ENCODE results near the gene TM7SF2. TPM values are rescaled to one million over a fixed set of nuclear protein-coding genes. Genes with fewer than 3 reads are reported as not detected.
A peak's percentile ranks its signal among the peaks of the same experiment; 100 is the strongest.
"Not testable (repeated sequence)": the region's sequence is repeated elsewhere in the genome, so short reads cannot be mapped to it uniquely, and the experiment has no call there.

Gene TM7SF2
- total RNA-seq, 1 donor from 2014 or later: 8.4 TPM

GRCh38 chr11:65134240-65134951 is 22.7 kb downstream of the TM7SF2 start, which contains the start of gene SYVN1:
Gene SYVN1 (minus strand): TSS chr11:65134519. CDS start chr11:65133601, 918 bp downstream.
- Histone ChIP-seq H3K36me3 (ENCODE audit: control insufficient read depth in 3 of 3, insufficient read depth in 3 of 3, low read length in 3 of 3) (peaks cover 35 to 39% (median 37%) of the 10 kb centered on the region in 3 donors), H3K27ac (ENCODE audit: low read depth, low read length) (peak within 1 kb of the TSS; percentile 100), H3K9me3 (ENCODE audit: control insufficient read depth in 3 of 3, low read length in 3 of 3) (no peaks in the 10 kb centered on the region), H3K9ac (ENCODE audit: low read depth in 1 of 3, low read length in 3 of 3) (peak within 1 kb of the TSS; percentile 99 to 100 (median 99)), H3K4me1 (ENCODE audit: control insufficient read depth in 3 of 3, insufficient read depth in 3 of 3, low read length in 3 of 3) (peaks cover 35 to 57% (median 35%) of the 10 kb centered on the region in 3 donors), H3K4me3 (ENCODE audit: low read length in 3 of 3) (peak within 1 kb of the TSS; percentile 93 to 98 (median 94)), H3K27me3 (ENCODE audit: control insufficient read depth in 3 of 3, insufficient read depth in 3 of 3, low read length in 3 of 3) (no peaks in the 10 kb centered on the region)

DNA sequence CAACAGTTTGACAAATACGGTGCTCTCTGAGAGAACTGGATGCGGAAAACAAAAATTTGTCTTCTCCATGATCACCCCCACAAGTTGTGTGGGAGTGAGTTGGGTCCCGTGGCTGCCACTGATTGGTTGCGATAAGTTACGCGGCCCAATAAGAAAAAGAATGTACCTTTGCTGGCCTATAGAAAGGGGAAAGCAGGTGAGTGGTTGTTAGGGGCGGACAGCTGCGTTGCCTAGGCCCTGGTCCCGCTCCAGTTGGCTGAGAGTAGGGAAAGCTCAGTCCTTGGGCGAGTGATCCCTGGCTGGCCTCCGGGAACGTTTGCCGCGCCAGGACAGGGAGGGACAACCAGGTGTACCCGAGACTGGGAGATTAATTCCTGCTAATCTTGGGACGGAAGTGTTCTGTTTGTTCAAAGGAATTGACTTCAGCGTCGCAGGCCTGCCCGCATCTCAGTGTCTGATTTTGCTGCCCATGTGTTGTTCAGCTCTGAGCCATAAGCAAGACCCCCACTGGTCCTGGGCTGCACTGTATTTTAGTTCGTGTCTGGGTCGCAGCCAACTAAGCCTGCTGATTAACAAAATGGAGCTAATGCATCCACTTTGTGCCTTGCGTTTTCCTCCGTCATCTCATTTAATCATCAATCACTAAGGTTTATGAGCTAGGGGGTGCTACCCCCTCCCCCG is 23.4 kb downstream of the TM7SF2 start:
- H3K36me3 ChIP-seq (ENCODE audit: control insufficient read depth in 3 of 3, insufficient read depth in 3 of 3, low read length in 3 of 3): peaks cover 28 to 33% (median 30%) of the 10 kb centered on the region in 3 donors
- H3K4me1 ChIP-seq (ENCODE audit: control insufficient read depth in 3 of 3, insufficient read depth in 3 of 3, low read length in 3 of 3): peaks cover 35 to 55% (median 35%) of the 10 kb centered on the region in 3 donors
- H3K9me3 ChIP-seq (ENCODE audit: control insufficient read depth in 3 of 3, low read length in 3 of 3): no peaks in the 10 kb centered on the region
- H3K27ac ChIP-seq (ENCODE audit: low read depth, low read length): peak overlapping the region; percentile 100
- H3K27me3 ChIP-seq (ENCODE audit: control insufficient read depth in 3 of 3, insufficient read depth in 3 of 3, low read length in 3 of 3): no peaks in the 10 kb centered on the region
- peak overlapping the region; percentile 99 to 100 (median 99) for H3K9ac ChIP-seq (ENCODE audit: low read depth in 1 of 3, low read length in 3 of 3)
- H3K4me3 ChIP-seq (ENCODE audit: low read length in 3 of 3): peak overlapping the region; percentile 93 to 98 (median 94)

- H3K9ac ChIP-seq (ENCODE audit: low read depth in 1 of 3, low read length in 3 of 3): peak overlapping the region; percentile 99 to 100 (median 99)
- H3K27me3 ChIP-seq (ENCODE audit: control insufficient read depth in 3 of 3, insufficient read depth in 3 of 3, low read length in 3 of 3): no peaks in the 10 kb centered on the region
Observed at GRCh38 chr11:65135633-65136145, 24.0 kb downstream of the TM7SF2 start.

DNA sequence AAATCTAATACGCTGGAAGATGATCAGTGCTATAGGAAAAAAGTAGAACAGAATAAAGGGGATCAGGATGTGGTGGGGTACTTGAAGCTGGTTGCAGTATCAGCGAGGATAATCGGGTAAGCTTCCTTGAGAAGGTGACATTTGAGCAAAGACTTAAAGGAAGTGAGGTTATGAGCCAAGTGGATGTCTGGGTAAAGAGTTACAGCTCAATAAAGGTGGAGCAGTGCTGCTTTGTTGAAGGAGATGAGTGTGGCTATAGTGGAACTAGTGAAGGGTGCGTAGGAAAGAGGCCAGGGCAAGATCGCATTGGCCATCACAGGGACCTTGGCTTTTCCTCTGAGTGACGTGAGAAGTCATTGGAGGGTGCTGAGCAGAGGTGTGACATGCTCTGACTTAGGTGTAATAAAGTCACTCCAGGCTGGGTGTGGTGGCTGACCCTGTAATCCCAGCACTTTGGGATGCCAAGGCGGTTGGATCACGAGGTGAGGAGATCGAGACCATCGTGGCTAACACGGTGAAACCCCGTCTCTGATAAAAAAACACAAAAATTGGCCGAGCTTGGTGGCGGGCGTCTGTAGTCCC is 24.9 kb downstream of the TM7SF2 start:
- Histone ChIP-seq H3K27me3 (ENCODE audit: control insufficient read depth in 3 of 3, insufficient read depth in 3 of 3, low read length in 3 of 3) (no peaks in the 10 kb centered on the region), H3K9ac (ENCODE audit: low read depth in 1 of 3, low read length in 3 of 3) (no peak overlapping the region), H3K4me3 (ENCODE audit: low read length in 3 of 3) (no peak overlapping the region), H3K9me3 (ENCODE audit: control insufficient read depth in 3 of 3, low read length in 3 of 3) (no peaks in the 10 kb centered on the region), H3K27ac (ENCODE audit: low read depth, low read length) (no peak overlapping the region), H3K4me1 (ENCODE audit: control insufficient read depth in 3 of 3, insufficient read depth in 3 of 3, low read length in 3 of 3) (peaks cover 32 to 42% (median 32%) of the 10 kb centered on the region in 3 donors), H3K36me3 (ENCODE audit: control insufficient read depth in 3 of 3, insufficient read depth in 3 of 3, low read length in 3 of 3) (peaks cover 15 to 18% (median 16%) of the 10 kb centered on the region in 3 donors)

More at GRCh38 chr11:65135633-65136145, 24.0 kb downstream of the TM7SF2 start:
- Histone ChIP-seq H3K4me3 (ENCODE audit: low read length in 3 of 3) (peak overlapping the region; percentile 93 to 98 (median 94)), H3K4me1 (ENCODE audit: control insufficient read depth in 3 of 3, insufficient read depth in 3 of 3, low read length in 3 of 3) (peaks cover 35 to 51% (median 35%) of the 10 kb centered on the region in 3 donors), H3K27ac (ENCODE audit: low read depth, low read length) (peak overlapping the region; percentile 100), H3K36me3 (ENCODE audit: control insufficient read depth in 3 of 3, insufficient read depth in 3 of 3, low read length in 3 of 3) (peaks cover 24 to 27% (median 25%) of the 10 kb centered on the region in 3 donors), H3K9me3 (ENCODE audit: control insufficient read depth in 3 of 3, low read length in 3 of 3) (no peaks in the 10 kb centered on the region)

DNA sequence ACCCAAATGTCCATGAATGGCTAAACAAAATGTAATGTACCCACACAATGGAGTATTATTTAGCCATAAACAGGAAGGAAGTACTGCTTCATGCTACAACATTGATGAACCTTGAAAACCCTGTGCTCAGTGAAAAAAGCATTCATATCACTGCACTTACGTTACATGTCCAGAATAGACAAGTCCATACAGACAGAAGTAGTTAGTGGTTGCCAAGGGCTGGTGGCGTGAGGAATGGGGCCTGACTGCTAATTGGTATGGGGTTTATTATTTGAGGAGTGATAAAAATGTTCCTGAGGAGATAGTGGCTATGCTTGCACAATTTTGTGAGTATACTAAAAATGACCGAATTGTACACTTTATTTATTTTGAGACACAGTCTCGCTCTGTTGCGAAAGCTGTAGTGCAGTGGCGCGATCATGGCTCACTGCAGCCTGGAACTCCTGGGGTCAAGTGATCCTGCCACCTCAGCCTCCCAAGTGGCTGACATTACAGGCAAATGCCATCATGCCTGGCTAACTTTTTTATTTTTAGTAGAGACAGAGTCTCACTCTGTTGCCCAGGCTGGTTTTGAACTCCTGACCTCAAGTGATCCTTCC is 30.3 kb downstream of the TM7SF2 start:
- Histone ChIP-seq H3K27ac (ENCODE audit: low read depth, low read length) (no peak overlapping the region), H3K9ac (ENCODE audit: low read depth in 1 of 3, low read length in 3 of 3) (no peak overlapping the region), H3K4me1 (ENCODE audit: control insufficient read depth in 3 of 3, insufficient read depth in 3 of 3, low read length in 3 of 3) (peaks cover 0 to 6% (median 0%) of the 10 kb centered on the region in 3 donors), H3K9me3 (ENCODE audit: control insufficient read depth in 3 of 3, low read length in 3 of 3) (no peaks in the 10 kb centered on the region), H3K4me3 (ENCODE audit: low read length in 3 of 3) (no peak overlapping the region), H3K36me3 (ENCODE audit: control insufficient read depth in 3 of 3, insufficient read depth in 3 of 3, low read length in 3 of 3) (peaks cover 0 to 2% (median 0%) of the 10 kb centered on the region in 3 donors), H3K27me3 (ENCODE audit: control insufficient read depth in 3 of 3, insufficient read depth in 3 of 3, low read length in 3 of 3) (no peaks in the 10 kb centered on the region)

DNA sequence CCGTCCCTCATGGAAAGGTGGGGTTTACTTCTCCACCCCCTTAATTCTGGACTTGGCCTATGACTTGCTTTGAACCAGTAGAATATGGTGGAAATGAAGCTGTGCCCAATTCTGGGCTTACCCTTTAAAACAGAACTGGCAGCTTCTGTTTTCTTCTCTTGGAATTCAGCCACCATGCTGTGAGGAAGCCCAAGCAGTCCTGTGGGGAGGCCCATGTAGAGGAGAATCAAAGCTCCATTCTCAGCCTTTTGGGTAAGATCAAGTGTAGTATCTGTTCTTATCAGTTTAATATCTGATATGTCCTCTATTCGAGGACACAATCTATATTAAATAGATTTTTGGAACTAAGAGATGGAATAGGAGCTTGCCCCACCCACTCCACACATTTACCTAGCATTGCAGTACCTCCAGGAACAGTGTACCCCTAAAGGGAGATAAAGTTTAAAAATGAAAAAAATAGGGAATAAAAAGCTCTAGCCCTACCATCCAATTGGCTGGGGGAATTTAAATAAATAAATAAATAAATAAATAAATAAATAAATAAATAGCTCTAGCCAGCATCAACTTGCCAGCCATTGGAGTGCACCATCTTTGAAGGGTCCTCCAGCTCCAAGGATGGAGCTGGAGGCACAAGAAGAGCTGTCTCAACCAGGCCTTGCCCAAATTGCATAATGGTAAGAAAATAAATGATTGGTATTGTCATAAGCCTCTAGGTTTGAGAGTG is 35.8 kb downstream of the TM7SF2 start:
- Histone ChIP-seq H3K27ac (ENCODE audit: low read depth, low read length) (no peak overlapping the region), H3K9me3 (ENCODE audit: control insufficient read depth in 3 of 3, low read length in 3 of 3) (no peaks in the 10 kb centered on the region), H3K4me1 (ENCODE audit: control insufficient read depth in 3 of 3, insufficient read depth in 3 of 3, low read length in 3 of 3) (peaks cover 12 to 19% (median 14%) of the 10 kb centered on the region in 3 donors), H3K36me3 (ENCODE audit: control insufficient read depth in 3 of 3, insufficient read depth in 3 of 3, low read length in 3 of 3) (no peaks in the 10 kb centered on the region), H3K9ac (ENCODE audit: low read depth in 1 of 3, low read length in 3 of 3) (no peak overlapping the region), H3K4me3 (ENCODE audit: low read length in 3 of 3) (no peak overlapping the region), H3K27me3 (ENCODE audit: control insufficient read depth in 3 of 3, insufficient read depth in 3 of 3, low read length in 3 of 3) (no peaks in the 10 kb centered on the region)

DNA sequence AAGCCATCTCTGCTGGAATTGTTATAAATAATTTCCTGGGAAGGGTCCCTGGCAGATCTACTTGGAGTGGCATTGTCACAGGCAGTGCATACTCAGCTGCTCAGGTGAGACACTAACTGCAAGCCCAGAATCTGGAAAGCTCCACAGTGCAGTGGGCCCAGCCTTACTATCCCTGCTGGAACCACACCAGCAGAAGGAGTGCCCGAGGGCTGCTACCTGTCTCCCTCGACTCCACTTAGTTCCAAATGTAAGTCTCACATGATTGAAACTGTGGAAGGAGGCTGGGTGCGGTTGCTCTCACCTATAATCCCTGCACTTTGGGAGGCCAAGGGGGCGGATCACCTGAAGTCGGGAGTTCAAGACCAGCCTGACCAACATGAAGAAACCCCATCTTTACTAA is 37.0 kb downstream of the TM7SF2 start:
- no peak overlapping the region for H3K9ac ChIP-seq (ENCODE audit: low read depth in 1 of 3, low read length in 3 of 3)
- H3K27ac ChIP-seq (ENCODE audit: low read depth, low read length): no peak overlapping the region
- peaks cover 12 to 19% (median 14%) of the 10 kb centered on the region in 3 donors for H3K4me1 ChIP-seq (ENCODE audit: control insufficient read depth in 3 of 3, insufficient read depth in 3 of 3, low read length in 3 of 3)
- no peaks in the 10 kb centered on the region for H3K27me3 ChIP-seq (ENCODE audit: control insufficient read depth in 3 of 3, insufficient read depth in 3 of 3, low read length in 3 of 3)
- no peaks in the 10 kb centered on the region for H3K9me3 ChIP-seq (ENCODE audit: control insufficient read depth in 3 of 3, low read length in 3 of 3)
- no peaks in the 10 kb centered on the region for H3K36me3 ChIP-seq (ENCODE audit: control insufficient read depth in 3 of 3, insufficient read depth in 3 of 3, low read length in 3 of 3)
- H3K4me3 ChIP-seq (ENCODE audit: low read length in 3 of 3): no peak overlapping the region

DNA sequence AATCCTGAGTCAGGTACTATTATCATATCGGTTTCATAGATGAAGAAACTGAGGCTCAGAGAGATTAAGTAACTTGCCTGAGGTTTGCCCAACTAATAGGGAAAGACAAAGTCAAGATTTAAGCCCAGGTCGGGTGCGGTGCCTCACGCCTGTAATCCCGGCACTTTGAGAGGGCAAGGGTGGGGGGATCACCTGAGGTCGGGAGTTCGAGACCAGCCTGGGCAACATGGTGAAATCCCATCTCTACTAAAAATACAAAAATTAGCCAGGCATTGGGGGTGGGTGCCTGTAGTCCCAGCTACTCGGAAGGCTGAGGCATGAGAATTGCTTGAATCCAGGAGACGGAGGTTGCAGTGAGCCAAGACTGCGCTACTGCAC is 38.4 kb downstream of the TM7SF2 start:
- H3K36me3 ChIP-seq (ENCODE audit: control insufficient read depth in 3 of 3, insufficient read depth in 3 of 3, low read length in 3 of 3); H3K4me3 ChIP-seq (ENCODE audit: low read length in 3 of 3); H3K27me3 ChIP-seq (ENCODE audit: control insufficient read depth in 3 of 3, insufficient read depth in 3 of 3, low read length in 3 of 3); H3K9me3 ChIP-seq (ENCODE audit: control insufficient read depth in 3 of 3, low read length in 3 of 3): not testable (repeated sequence)
- peak overlapping the region in 2 of 3 donors; percentile 62 to 70 for H3K9ac ChIP-seq (ENCODE audit: low read depth in 1 of 3, low read length in 3 of 3)
- peaks cover 12 to 19% (median 14%) of the 10 kb centered on the region in 3 donors for H3K4me1 ChIP-seq (ENCODE audit: control insufficient read depth in 3 of 3, insufficient read depth in 3 of 3, low read length in 3 of 3)
- peak overlapping the region; percentile 85 for H3K27ac ChIP-seq (ENCODE audit: low read depth, low read length)
